ENCODE measurements around the gene ABLIM1. TPM values are rescaled to one million over a fixed set of nuclear protein-coding genes. Genes with fewer than 3 reads are reported as not detected.

The ABLIM1 gene
- total RNA-seq, 1 donor from 2014 or later: 30.2 TPM

DNA sequence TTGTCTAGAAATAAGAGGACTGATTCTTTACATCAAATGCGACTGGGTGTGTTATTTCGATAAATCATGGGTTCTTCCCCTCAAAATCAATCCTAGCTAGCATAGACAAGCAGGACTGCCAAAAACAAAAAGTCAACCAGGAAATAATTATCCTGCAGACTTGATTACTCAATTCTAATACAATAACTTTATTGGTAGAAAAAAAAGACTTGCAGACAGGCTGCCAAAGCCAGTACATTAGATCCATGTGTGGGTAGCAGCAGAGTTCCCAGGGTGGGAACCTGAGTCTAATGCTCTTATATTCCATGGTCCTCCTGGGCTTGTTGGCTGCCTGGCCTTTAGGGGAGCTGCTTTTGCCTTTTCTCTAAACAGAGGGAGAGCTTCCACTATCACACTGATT is 261.6 kb downstream of the ABLIM1 start:
- DNase-seq (ENCODE audit: low read depth): no peak
- H3K4me3 ChIP-seq (ENCODE audit: low read depth, low read length): no peak overlapping the region
- TF ChIP-seq, protein P1, sequence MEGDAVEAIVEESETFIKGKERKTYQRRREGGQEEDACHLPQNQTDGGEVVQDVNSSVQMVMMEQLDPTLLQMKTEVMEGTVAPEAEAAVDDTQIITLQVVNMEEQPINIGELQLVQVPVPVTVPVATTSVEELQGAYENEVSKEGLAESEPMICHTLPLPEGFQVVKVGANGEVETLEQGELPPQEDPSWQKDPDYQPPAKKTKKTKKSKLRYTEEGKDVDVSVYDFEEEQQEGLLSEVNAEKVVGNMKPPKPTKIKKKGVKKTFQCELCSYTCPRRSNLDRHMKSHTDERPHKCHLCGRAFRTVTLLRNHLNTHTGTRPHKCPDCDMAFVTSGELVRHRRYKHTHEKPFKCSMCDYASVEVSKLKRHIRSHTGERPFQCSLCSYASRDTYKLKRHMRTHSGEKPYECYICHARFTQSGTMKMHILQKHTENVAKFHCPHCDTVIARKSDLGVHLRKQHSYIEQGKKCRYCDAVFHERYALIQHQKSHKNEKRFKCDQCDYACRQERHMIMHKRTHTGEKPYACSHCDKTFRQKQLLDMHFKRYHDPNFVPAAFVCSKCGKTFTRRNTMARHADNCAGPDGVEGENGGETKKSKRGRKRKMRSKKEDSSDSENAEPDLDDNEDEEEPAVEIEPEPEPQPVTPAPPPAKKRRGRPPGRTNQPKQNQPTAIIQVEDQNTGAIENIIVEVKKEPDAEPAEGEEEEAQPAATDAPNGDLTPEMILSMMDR (conservative IDR thresholded peaks at IDR 0.05; ENCODE audit: low read depth, low read length): no peak

DNA sequence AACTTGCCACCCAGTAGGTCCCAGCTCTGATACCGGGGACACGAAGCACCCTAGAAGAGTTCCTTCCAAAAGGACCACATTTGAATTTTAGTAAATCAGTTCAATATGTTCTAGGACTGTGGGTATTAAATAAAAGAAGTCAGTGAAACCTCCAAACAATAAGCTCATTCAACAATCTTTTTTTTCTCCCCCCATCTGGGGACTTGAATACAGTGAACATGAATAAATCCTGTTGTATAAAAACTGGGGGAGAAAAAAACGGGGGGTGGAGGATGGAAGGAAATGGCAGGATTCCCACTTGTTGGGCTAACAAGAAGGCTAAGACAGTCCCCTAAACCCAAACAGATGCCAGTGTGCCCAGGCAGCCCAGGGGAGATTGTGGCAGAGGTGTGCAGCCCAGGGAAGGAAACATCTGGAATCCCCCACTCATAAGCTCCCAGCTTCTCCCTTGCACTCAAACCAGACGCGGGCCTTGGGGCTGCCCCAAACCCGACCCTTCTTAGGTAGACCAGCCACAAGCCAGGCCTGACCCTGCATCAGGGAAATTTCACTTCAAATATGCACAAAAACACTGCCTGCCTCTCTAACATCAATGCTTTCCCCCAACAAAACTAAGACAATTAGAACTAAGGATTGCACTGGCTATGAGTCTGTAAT is 262.6 kb downstream of the ABLIM1 start:
- H3K4me3 ChIP-seq (ENCODE audit: low read depth, low read length): no peak overlapping the region
- no peak for DNase-seq (ENCODE audit: low read depth)
- TF ChIP-seq, protein P1 (conservative IDR thresholded peaks at IDR 0.05; ENCODE audit: low read depth, low read length): no peak

DNA sequence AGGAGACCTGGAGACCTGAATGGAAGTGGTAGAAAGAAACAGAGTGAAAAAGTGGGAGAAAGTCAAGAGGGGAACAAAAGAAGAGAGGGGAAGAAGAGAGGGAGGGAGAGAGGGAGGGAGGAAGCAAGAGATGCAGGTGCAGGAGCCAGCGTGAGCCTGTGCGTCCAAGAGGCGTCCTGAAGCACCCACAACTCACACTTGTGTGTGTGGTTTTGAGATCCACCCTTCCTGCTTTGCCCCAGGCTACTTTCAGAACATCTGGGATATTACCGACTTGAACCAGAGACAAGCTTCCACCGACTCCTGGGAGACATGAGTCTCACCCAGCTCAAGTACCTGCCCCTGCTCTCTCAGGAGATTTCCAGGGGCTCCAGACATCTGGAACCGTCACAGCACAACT is 263.5 kb downstream of the ABLIM1 start:
- TF ChIP-seq, protein P1 (conservative IDR thresholded peaks at IDR 0.05; ENCODE audit: low read depth, low read length): no peak
- no peak overlapping the region for H3K4me3 ChIP-seq (ENCODE audit: low read depth, low read length)
- DNase-seq (ENCODE audit: low read depth): no peak

DNA sequence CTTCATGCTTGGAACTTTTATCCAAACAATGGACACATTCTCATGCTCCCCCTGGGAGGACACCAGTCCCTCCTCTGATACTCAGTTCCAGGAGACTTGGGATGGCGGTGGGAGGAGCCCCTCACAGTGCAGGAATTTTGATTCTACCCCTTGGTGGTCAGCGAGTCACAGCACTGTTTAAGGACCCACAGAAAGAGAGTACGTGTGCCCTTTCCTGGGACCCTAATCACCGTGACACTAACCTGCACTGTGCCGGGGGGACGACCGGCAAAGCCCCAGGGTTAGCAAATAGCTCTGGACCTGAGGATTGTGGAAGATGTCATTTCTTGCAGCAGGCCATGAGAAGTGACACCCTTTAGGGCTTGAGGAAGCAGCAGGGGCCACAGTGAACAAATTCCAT is 264.2 kb downstream of the ABLIM1 start:
- TF ChIP-seq, protein P1 (conservative IDR thresholded peaks at IDR 0.05; ENCODE audit: low read depth, low read length): no peak
- no peak overlapping the region for H3K4me3 ChIP-seq (ENCODE audit: low read depth, low read length)
- DNase-seq (ENCODE audit: low read depth): no peak

DNA sequence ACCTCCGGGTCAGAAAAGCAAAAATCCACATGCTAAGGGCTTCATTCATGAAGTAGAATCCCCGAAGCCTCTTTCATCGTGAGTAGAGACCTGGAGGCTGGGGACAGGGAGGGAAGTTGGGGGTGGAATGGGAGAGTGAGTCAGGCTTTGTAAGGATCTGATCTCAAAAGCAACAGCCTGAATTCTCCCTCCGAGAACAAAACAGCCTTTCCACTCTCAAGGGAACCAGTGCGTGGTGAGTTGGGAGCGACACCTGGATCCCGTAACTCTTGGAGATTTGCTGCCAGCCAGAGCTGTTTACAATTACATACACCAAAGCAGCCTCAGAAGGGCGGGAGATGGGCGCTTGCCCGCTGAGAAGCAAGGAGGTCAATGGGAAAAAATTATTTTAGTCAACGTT is 264.6 kb downstream of the ABLIM1 start:
- DNase-seq (ENCODE audit: low read depth): no peak
- no peak overlapping the region for H3K4me3 ChIP-seq (ENCODE audit: low read depth, low read length)

DNA sequence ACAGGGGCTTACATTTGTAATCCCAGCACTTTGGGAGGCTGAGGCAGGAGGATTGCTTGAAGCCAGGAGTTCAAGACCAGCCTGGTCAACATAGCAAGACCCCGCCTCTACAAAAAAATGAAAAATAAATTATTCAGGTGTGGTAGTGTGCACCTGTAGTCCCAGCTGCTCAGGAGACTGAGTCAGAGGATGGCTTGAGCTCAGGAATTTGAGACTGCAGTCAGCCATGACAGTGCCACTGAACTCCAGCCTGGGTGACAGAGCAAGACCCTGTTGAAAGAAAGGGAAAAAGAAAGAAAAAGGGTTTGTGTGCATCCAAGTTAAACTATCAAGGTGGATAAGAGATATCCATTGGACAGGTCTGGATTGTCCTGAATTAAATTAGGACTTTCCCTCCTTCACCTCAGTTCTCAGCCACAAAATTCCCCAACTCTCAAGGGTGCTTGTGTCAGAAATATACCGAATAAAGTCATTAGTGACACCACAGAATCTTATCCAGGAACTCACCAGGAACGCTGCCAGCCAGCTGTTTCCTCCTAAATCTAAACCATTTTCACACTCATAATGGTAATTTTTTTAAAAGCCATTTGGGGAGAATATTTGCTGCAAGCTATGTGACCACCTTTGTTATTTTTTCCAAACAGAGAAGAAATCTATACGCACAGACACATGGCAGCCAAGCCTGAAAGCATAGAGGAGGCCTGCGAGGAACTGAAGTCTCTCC is 265.8 kb downstream of the ABLIM1 start:
- no peak overlapping the region for H3K4me3 ChIP-seq (ENCODE audit: low read depth, low read length)
- no peak for DNase-seq (ENCODE audit: low read depth)
- TF ChIP-seq, protein P1 (conservative IDR thresholded peaks at IDR 0.05; ENCODE audit: low read depth, low read length): no peak

More for the DNA sequence above, 264.6 kb downstream of the ABLIM1 start:
- TF ChIP-seq, protein P1 (conservative IDR thresholded peaks at IDR 0.05; ENCODE audit: low read depth, low read length): no peak
